Activated B cell treated with CpG ODN at 0.5 μM for 24 hours (primary cell): ENCODE data around the gene APOL3. TPM values are rescaled to one million over a fixed set of nuclear protein-coding genes. Genes with fewer than 3 reads are reported as not detected.
"Not testable (repeated sequence)": the region's sequence is repeated elsewhere in the genome, so short reads cannot be mapped to it uniquely, and the experiment has no call there.

Source experiments
- ATAC-seq: fragments of 200-7000 bp; cut with Tn5 transposase; one replicate; pipeline ENCODE4 v1.10.0; 2021; ENCODE audit warnings: low read depth, mild to moderate bottlenecking, moderate library complexity
- CTCF ChIA-PET: fragments of 350-600 bp; sonication (Branson Sonifier 250); formaldehyde crosslinking; loops from one replicate; lab custom pipeline; 2021; ENCODE audit warnings: antibody characterized with exemption; lab: Charles Lee
- POLR2A ChIA-PET: fragments of 350-600 bp; sonication (Branson Sonifier 250); formaldehyde crosslinking; loops from one replicate; lab custom pipeline; 2021; ENCODE audit warnings: antibody characterized with exemption; lab: Charles Lee
- DNase-seq: peaks from one replicate; pipeline ENCODE4 v3.0.0; 2022
- H3K27ac Mint-ChIP-seq: one replicate; pipeline ENCODE4 v1.8.0; 2020; ENCODE audit warnings: mixed read lengths
- H3K27me3 Mint-ChIP-seq: one replicate; pipeline ENCODE4 v1.8.0; 2021; ENCODE audit warnings: mixed read lengths
- H3K36me3 Mint-ChIP-seq: one replicate; pipeline ENCODE4 v1.8.0; 2021; ENCODE audit warnings: low read depth, mixed read lengths
- H3K4me1 Mint-ChIP-seq: one replicate; pipeline ENCODE4 v1.8.0; 2021; ENCODE audit warnings: mixed read lengths
- H3K4me3 Mint-ChIP-seq: one replicate; pipeline ENCODE4 v1.8.0; 2020; ENCODE audit warnings: mild to moderate bottlenecking, mixed read lengths
- H3K9me3 Mint-ChIP-seq: one replicate; pipeline ENCODE4 v1.8.0; 2020; ENCODE audit warnings: mixed read lengths
- intact Hi-C: fragments of 100-400 bp; cut with micrococcal nuclease; formaldehyde crosslinking; loops from one replicate; pipeline ENCODE4 v1.15.1; 2024
- total RNA-seq: library from RNA; stranded (reverse); gene quantifications from 2 replicates; pipeline ENCODE4 v1.2.3, GENCODE V29; 2022
- TF ChIP-seq, protein P1 (sequence below): fragments of 200-600 bp; IDR thresholded peaks from one replicate; pipeline ENCODE4 v1.8.0; 2022; ENCODE audit warnings: antibody characterized with exemption, mild to moderate bottlenecking

The APOL3 gene
- total RNA-seq, 1 donor from 2014 or later, result 38.4 TPM

DNA sequence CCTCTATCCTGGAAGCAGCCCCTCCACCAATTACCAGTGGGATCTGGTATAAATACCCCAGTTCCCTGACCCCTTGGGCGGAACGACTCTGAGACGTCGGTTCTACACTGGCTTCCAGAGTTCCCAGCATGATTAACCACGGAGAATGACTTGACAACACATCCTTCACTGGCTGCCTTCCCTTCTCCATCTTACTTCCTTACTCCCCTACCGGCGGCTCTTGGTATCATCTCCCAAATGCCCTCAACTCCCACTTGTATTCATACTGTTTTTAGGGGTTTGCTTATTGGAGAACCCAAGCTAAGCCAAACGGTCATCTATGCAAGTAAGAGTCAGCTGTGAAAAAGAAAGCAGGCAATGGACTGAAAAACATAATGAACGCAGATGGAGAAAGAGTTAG is 56.1 kb downstream of the APOL3 start:
- H3K27ac Mint-ChIP-seq, result no peak overlapping the region
- no peak for DNase-seq
- no peak overlapping the region for H3K4me3 Mint-ChIP-seq
- ChIA-PET CTCF (no interaction called here), POLR2A (no interaction called here)
- peaks cover 4% of the 10 kb centered on the region for H3K9me3 Mint-ChIP-seq
- intact Hi-C loops, result no loop called here
- TF ChIP-seq, protein P1, sequence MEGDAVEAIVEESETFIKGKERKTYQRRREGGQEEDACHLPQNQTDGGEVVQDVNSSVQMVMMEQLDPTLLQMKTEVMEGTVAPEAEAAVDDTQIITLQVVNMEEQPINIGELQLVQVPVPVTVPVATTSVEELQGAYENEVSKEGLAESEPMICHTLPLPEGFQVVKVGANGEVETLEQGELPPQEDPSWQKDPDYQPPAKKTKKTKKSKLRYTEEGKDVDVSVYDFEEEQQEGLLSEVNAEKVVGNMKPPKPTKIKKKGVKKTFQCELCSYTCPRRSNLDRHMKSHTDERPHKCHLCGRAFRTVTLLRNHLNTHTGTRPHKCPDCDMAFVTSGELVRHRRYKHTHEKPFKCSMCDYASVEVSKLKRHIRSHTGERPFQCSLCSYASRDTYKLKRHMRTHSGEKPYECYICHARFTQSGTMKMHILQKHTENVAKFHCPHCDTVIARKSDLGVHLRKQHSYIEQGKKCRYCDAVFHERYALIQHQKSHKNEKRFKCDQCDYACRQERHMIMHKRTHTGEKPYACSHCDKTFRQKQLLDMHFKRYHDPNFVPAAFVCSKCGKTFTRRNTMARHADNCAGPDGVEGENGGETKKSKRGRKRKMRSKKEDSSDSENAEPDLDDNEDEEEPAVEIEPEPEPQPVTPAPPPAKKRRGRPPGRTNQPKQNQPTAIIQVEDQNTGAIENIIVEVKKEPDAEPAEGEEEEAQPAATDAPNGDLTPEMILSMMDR, result no peak
- no peaks in the 10 kb centered on the region for H3K36me3 Mint-ChIP-seq
- peaks cover 13% of the 10 kb centered on the region for H3K27me3 Mint-ChIP-seq
- no peak for ATAC-seq
- H3K4me1 Mint-ChIP-seq, result peaks cover 13% of the 10 kb centered on the region

- POLR2A ChIA-PET, result no interaction called here
- Mint-ChIP-seq H3K4me1 (peaks cover 13% of the 10 kb centered on the region), H3K9me3 (peaks cover 4% of the 10 kb centered on the region), H3K27me3 (peaks cover 13% of the 10 kb centered on the region), H3K36me3 (no peaks in the 10 kb centered on the region), H3K4me3 (no peak overlapping the region), H3K27ac (no peak overlapping the region)
- ATAC-seq (no peak), DNase-seq (no peak)
- intact Hi-C loops, result no loop called here
- TF ChIP-seq, protein P1, result no peak
- CTCF ChIA-PET, result no interaction called here
Measured at GRCh38 chr22:36103891-36104290, 56.7 kb downstream of the APOL3 start.

GRCh38 chr22:36102995-36103394 is 57.6 kb downstream of the APOL3 start:
- no peaks in the 10 kb centered on the region for H3K36me3 Mint-ChIP-seq
- intact Hi-C loops, result no loop called here
- POLR2A ChIA-PET, result no interaction called here

DNA sequence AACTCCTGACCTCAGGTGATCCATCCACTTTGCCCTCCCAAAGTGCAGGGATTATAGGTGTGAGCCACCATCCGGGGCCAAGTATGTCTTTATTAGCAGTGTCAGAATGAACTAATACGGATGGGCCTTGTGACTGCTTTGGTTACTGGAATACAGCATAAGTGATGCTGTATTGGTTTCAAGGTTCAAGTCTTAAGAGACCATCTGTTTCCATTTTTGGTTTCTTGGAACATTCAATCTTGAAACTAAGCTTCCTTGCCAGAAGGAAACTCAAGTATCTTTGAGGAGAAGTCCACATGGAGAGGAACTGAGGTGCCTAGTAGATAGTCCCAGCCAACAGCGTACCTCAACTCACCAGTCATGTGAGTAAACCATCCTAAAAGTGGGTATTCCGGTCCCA is 58.8 kb downstream of the APOL3 start:
- CTCF ChIA-PET, result no interaction called here
- DNase-seq (no peak), ATAC-seq (no peak)
- Mint-ChIP-seq H3K27ac (no peak overlapping the region), H3K27me3 (peaks cover 13% of the 10 kb centered on the region), H3K4me1 (peaks cover 13% of the 10 kb centered on the region), H3K9me3 (peaks cover 4% of the 10 kb centered on the region), H3K4me3 (no peak overlapping the region), H3K36me3 (no peaks in the 10 kb centered on the region)
- POLR2A ChIA-PET, result no interaction called here
- TF ChIP-seq, protein P1, result no peak
- intact Hi-C loops, result no loop called here

More at GRCh38 chr22:36102995-36103394, 57.6 kb downstream of the APOL3 start:
- TF ChIP-seq, protein P1, result no peak
- H3K4me1 Mint-ChIP-seq, result peaks cover 13% of the 10 kb centered on the region
- H3K27ac Mint-ChIP-seq, result no peak overlapping the region
- H3K9me3 Mint-ChIP-seq, result peaks cover 4% of the 10 kb centered on the region
- CTCF ChIA-PET, result no interaction called here
- H3K4me3 Mint-ChIP-seq, result no peak overlapping the region
- DNase-seq, result no peak
- no peak for ATAC-seq
- peaks cover 14% of the 10 kb centered on the region for H3K27me3 Mint-ChIP-seq

- CTCF ChIA-PET, H3K36me3 Mint-ChIP-seq, DNase-seq, H3K27ac Mint-ChIP-seq, H3K9me3 Mint-ChIP-seq, ATAC-seq, H3K4me3 Mint-ChIP-seq, POLR2A ChIA-PET, intact Hi-C loops: not testable (repeated sequence)
- Mint-ChIP-seq H3K27me3 (peaks cover 11% of the 10 kb centered on the region), H3K4me1 (peaks cover 13% of the 10 kb centered on the region)
Measured at GRCh38 chr22:36100908-36101307, 59.6 kb downstream of the APOL3 start.
